Glutamatergic neuron (in vitro differentiated cells): Measurements from ENCODE around the gene TTC38. TPM values are rescaled to one million over a fixed set of nuclear protein-coding genes. Genes with fewer than 3 reads are reported as not detected.

Experiments
- DNase-seq: peaks from one replicate; pipeline ENCODE4 v3.0.0; 2022
- H3K27ac Mint-ChIP-seq: one replicate; pipeline ENCODE4 v1.8.0; 2020; ENCODE audit warnings: mild to moderate bottlenecking, mixed read lengths, inconsistent platforms; ENCODE audit not compliant: unreplicated experiment
- H3K27me3 Mint-ChIP-seq: one replicate; pipeline ENCODE4 v1.8.0; 2020; ENCODE audit warnings: mild to moderate bottlenecking, moderate library complexity, mixed read lengths, inconsistent platforms; ENCODE audit not compliant: unreplicated experiment
- H3K36me3 Mint-ChIP-seq: one replicate; pipeline ENCODE4 v1.8.0; 2020; ENCODE audit warnings: mild to moderate bottlenecking, mixed read lengths, inconsistent platforms; ENCODE audit not compliant: unreplicated experiment
- H3K4me1 Mint-ChIP-seq: one replicate; pipeline ENCODE4 v1.8.0; 2020; ENCODE audit warnings: mild to moderate bottlenecking, low read depth, mixed read lengths, inconsistent platforms; ENCODE audit not compliant: unreplicated experiment
- H3K4me3 Mint-ChIP-seq: one replicate; pipeline ENCODE4 v1.8.0; 2020; ENCODE audit warnings: mild to moderate bottlenecking, mixed read lengths, inconsistent platforms; ENCODE audit not compliant: unreplicated experiment
- H3K9me3 Mint-ChIP-seq: one replicate; pipeline ENCODE4 v1.8.0; 2020; ENCODE audit warnings: mild to moderate bottlenecking, moderate library complexity, mixed read lengths, inconsistent platforms; ENCODE audit not compliant: unreplicated experiment
- total RNA-seq: library from RNA; stranded (reverse); fragmentation: NEBNext Ultra II Directional; extraction: Animal tissue kit (Norgen Biotek cat#: 25700); gene quantifications from one replicate; pipeline ENCODE4 v1.2.1, GENCODE V29; 2021; ENCODE audit not compliant: unreplicated experiment
- TF ChIP-seq, protein P1 (sequence below): fragments of 200-600 bp; sonication (generic); IDR thresholded peaks from one replicate; pipeline ENCODE4 v1.5.0; 2021; ENCODE audit not compliant: partially characterized antibody, unreplicated experiment

Gene TTC38
- total RNA-seq, 1 donor from 2014 or later = 12.5 TPM

- DNase-seq = no peak
- TF ChIP-seq, protein P1, sequence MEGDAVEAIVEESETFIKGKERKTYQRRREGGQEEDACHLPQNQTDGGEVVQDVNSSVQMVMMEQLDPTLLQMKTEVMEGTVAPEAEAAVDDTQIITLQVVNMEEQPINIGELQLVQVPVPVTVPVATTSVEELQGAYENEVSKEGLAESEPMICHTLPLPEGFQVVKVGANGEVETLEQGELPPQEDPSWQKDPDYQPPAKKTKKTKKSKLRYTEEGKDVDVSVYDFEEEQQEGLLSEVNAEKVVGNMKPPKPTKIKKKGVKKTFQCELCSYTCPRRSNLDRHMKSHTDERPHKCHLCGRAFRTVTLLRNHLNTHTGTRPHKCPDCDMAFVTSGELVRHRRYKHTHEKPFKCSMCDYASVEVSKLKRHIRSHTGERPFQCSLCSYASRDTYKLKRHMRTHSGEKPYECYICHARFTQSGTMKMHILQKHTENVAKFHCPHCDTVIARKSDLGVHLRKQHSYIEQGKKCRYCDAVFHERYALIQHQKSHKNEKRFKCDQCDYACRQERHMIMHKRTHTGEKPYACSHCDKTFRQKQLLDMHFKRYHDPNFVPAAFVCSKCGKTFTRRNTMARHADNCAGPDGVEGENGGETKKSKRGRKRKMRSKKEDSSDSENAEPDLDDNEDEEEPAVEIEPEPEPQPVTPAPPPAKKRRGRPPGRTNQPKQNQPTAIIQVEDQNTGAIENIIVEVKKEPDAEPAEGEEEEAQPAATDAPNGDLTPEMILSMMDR = no peak
- Mint-ChIP-seq H3K27ac (no peak overlapping the region), H3K4me1 (peaks cover 1% of the 10 kb centered on the region), H3K27me3 (peaks cover 5% of the 10 kb centered on the region), H3K9me3 (peaks cover 5% of the 10 kb centered on the region), H3K36me3 (no peaks in the 10 kb centered on the region), H3K4me3 (no peak overlapping the region)
These were observed 42.9 kb upstream of the TTC38 start for GRCh38 chr22:46224898-46225290.

GRCh38 chr22:46225631-46226030 is 42.2 kb upstream of the TTC38 start:
- TF ChIP-seq, protein P1 = no peak
- Mint-ChIP-seq H3K4me3 (no peak overlapping the region), H3K27me3 (peaks cover 5% of the 10 kb centered on the region), H3K36me3 (no peaks in the 10 kb centered on the region), H3K9me3 (peaks cover 5% of the 10 kb centered on the region), H3K27ac (no peak overlapping the region), H3K4me1 (peaks cover 1% of the 10 kb centered on the region)
- no peak for DNase-seq

DNA sequence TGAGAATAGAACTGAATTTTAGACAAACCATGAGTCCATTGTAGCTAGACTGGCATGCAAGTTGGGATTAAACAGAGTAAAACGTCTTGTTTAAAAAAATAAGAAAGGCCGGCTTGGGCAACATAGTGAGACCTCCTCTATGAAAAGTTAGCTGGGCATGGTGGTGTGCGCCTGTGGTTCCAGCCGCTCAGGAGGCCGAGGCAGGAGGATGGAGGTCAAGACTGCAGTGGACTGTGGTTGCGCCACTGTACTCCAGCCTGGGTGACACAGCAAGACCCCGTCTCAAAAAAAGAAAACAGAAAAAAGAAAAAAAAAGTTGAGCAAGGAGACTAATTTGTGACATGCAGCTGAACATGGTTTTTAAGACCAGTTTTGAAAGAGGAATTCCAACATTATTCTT is 41.2 kb upstream of the TTC38 start:
- peaks cover 5% of the 10 kb centered on the region for H3K9me3 Mint-ChIP-seq
- DNase-seq = no peak
- H3K27ac Mint-ChIP-seq = no peak overlapping the region
- H3K27me3 Mint-ChIP-seq = peaks cover 5% of the 10 kb centered on the region
- no peaks in the 10 kb centered on the region for H3K36me3 Mint-ChIP-seq
- H3K4me3 Mint-ChIP-seq = no peak overlapping the region
- TF ChIP-seq, protein P1 = no peak
- H3K4me1 Mint-ChIP-seq = peaks cover 1% of the 10 kb centered on the region

GRCh38 chr22:46229701-46230100 is 38.1 kb upstream of the TTC38 start:
- H3K27ac Mint-ChIP-seq = no peak overlapping the region
- H3K27me3 Mint-ChIP-seq = peaks cover 5% of the 10 kb centered on the region
- H3K4me3 Mint-ChIP-seq = no peak overlapping the region
- TF ChIP-seq, protein P1 = no peak
- no peaks in the 10 kb centered on the region for H3K36me3 Mint-ChIP-seq
- H3K4me1 Mint-ChIP-seq = peaks cover 5% of the 10 kb centered on the region
- H3K9me3 Mint-ChIP-seq = peaks cover 8% of the 10 kb centered on the region
- DNase-seq = no peak

GRCh38 chr22:46230262-46230901 is 37.4 kb upstream of the TTC38 start:
- H3K27ac Mint-ChIP-seq = no peak overlapping the region
- TF ChIP-seq, protein P1 = no peak
- H3K4me1 Mint-ChIP-seq = peaks cover 7% of the 10 kb centered on the region
- H3K9me3 Mint-ChIP-seq = peaks cover 8% of the 10 kb centered on the region
- H3K27me3 Mint-ChIP-seq = peaks cover 5% of the 10 kb centered on the region
- H3K36me3 Mint-ChIP-seq = no peaks in the 10 kb centered on the region
- no peak for DNase-seq
- H3K4me3 Mint-ChIP-seq = no peak overlapping the region
